Glomerular visceral epithelial cell (primary cell): Measurements from ENCODE around the gene ZNF469.

Experiments
- DNase-seq: peaks from one replicate; pipeline ENCODE4 v3.0.0-alpha.2; 2016; ENCODE audit errors: extremely low spot score

The ZNF469 gene

GRCh38 chr16:88391144-88391850 lies 8.5 kb downstream of the ZNF469 start:
- DNase-seq, result no peak

GRCh38 chr16:88392111-88392510 lies 9.4 kb downstream of the ZNF469 start:
- DNase-seq, result no peak

- DNase-seq, result no peak
Measured at GRCh38 chr16:88392616-88393015, 9.9 kb downstream of the ZNF469 start.

GRCh38 chr16:88393034-88393433 lies 10.3 kb downstream of the ZNF469 start:
- no peak for DNase-seq

- no peak for DNase-seq
Measured at GRCh38 chr16:88393571-88393970, 10.8 kb downstream of the ZNF469 start.

GRCh38 chr16:88394426-88394825 lies 11.7 kb downstream of the ZNF469 start:
- no peak for DNase-seq

- DNase-seq, result no peak
Measured at GRCh38 chr16:88395669-88396584, 13.2 kb downstream of the ZNF469 start.

- DNase-seq, result no peak
Measured at GRCh38 chr16:88398170-88398873, 15.6 kb downstream of the ZNF469 start.

- DNase-seq, result no peak
Measured at GRCh38 chr16:88398874-88399178, 16.1 kb downstream of the ZNF469 start.

- DNase-seq, result no peak
Measured at GRCh38 chr16:88400186-88400585, 17.4 kb downstream of the ZNF469 start.

GRCh38 chr16:88401604-88402246 lies 19.0 kb downstream of the ZNF469 start:
- DNase-seq, result no peak

GRCh38 chr16:88402551-88403240 lies 19.9 kb downstream of the ZNF469 start:
- no peak for DNase-seq

- DNase-seq, result no peak
Measured at GRCh38 chr16:88403794-88404581, 21.2 kb downstream of the ZNF469 start.

- no peak for DNase-seq
Measured at GRCh38 chr16:88404769-88405168, 22.0 kb downstream of the ZNF469 start.

- DNase-seq, result no peak
Measured at GRCh38 chr16:88405216-88406060, 22.7 kb downstream of the ZNF469 start.

GRCh38 chr16:88406096-88407041 lies 23.6 kb downstream of the ZNF469 start:
- no peak for DNase-seq

GRCh38 chr16:88407042-88407420 lies 24.3 kb downstream of the ZNF469 start:
- no peak for DNase-seq

- no peak for DNase-seq
Measured at GRCh38 chr16:88407807-88408206, 25.0 kb downstream of the ZNF469 start.
